Endothelial cell of umbilical vein (primary cell): Measurements from ENCODE around the gene CCDC171.

Experiments
- EZH2 ChIP-seq: IDR thresholded peaks from 2 replicates; pipeline ENCODE4 v1.6.1; 2012; ENCODE audit warnings: borderline replicate concordance, low read depth, mild to moderate bottlenecking, moderate library complexity, low read length, inconsistent platforms; ENCODE audit not compliant: severe bottlenecking
- JUN ChIP-seq: IDR thresholded peaks from 2 replicates; pipeline ENCODE4 v1.6.1; 2011; ENCODE audit warnings: borderline replicate concordance, low read depth; ENCODE audit not compliant: insufficient read length, insufficient read depth
- MYC ChIP-seq: IDR thresholded peaks from one replicate; pipeline ENCODE4 v1.6.1; 2011; ENCODE audit warnings: mild to moderate bottlenecking, low read depth, low read length
- POLR2A ChIP-seq: IDR thresholded peaks from 2 replicates; pipeline ENCODE4 v1.6.1; 2012; ENCODE audit warnings: low read depth, mild to moderate bottlenecking, control low read depth, low read length
- POLR2AphosphoS5 ChIP-seq: IDR thresholded peaks from 2 replicates; pipeline ENCODE4 v1.6.1; 2012; ENCODE audit warnings: low read depth, mild to moderate bottlenecking, control low read depth, low read length, moderate library complexity; ENCODE audit not compliant: insufficient read depth
- TF ChIP-seq, protein P1 (sequence below), 2 donors: IDR thresholded peaks; 1 replicate in 1 of 2; 2 replicates in 1 of 2; pipeline ENCODE4 v1.5.1; 2011; ENCODE audit warnings: low read length in 2 of 2, mild to moderate bottlenecking in 2 of 2, moderate library complexity in 2 of 2, control low read depth in 1 of 2, inconsistent platforms in 1 of 2, low read depth in 1 of 2; ENCODE audit not compliant: insufficient read depth in 1 of 2; ENCODE audit errors: extremely low read depth in 1 of 2
- TF ChIP-seq, protein P2 (sequence below): IDR thresholded peaks from 2 replicates; pipeline ENCODE4 v1.6.1; 2011; ENCODE audit not compliant: insufficient read depth, insufficient read length

DNA sequence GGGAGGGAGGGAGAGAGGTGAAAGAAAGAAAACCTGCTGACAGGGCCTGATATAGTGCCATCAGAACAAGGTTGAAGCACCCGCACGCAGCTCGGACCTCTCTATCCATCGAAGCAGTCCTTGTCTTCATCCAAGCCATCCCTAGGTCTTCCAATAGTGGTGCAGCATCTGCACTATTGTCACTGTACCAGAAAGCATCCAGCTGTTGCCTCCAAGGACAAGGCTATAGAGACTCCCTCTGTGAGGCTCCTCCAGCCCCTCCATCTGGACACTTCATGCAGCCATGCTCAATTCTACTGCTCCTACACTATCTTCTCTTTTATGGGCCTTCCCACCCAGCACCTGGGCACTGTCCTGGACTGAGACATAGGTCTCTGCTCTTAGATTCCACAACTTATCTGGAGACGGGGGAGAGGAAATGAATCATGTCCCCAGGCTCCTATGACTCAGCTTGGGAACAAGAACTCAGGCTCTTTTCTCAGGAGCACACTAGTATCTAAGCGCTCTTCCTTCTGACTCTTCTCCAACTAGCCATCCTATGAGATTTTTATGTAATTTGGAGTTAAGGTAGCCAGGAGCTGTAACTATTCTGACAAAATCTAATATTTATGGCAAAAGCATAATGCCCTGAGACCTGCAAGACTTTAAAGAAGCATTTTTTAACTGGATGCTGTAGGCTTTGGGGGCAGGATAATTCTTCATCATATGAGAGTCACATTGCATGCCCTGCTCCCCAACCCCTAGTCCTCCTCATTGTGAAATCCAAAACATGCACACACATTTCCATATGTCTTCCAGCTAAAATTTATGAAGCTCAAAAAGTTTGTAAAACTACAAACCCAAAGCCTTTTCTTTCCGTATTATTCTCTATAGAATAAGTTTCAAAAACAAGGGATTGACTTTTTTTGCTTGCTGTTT, 446.8 kb downstream of the CCDC171 start:
- TF ChIP-seq, protein P1, sequence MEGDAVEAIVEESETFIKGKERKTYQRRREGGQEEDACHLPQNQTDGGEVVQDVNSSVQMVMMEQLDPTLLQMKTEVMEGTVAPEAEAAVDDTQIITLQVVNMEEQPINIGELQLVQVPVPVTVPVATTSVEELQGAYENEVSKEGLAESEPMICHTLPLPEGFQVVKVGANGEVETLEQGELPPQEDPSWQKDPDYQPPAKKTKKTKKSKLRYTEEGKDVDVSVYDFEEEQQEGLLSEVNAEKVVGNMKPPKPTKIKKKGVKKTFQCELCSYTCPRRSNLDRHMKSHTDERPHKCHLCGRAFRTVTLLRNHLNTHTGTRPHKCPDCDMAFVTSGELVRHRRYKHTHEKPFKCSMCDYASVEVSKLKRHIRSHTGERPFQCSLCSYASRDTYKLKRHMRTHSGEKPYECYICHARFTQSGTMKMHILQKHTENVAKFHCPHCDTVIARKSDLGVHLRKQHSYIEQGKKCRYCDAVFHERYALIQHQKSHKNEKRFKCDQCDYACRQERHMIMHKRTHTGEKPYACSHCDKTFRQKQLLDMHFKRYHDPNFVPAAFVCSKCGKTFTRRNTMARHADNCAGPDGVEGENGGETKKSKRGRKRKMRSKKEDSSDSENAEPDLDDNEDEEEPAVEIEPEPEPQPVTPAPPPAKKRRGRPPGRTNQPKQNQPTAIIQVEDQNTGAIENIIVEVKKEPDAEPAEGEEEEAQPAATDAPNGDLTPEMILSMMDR (IDR thresholded peaks at IDR 0.05; ENCODE audit: extremely low read depth in 1 of 2, insufficient read depth in 1 of 2, low read depth in 1 of 2, low read length in 2 of 2): no peak
- TF ChIP-seq POLR2A (no peak), POLR2AphosphoS5 (no peak), EZH2 (no peak), MYC (no peak), JUN (peak; percentile 65)
- TF ChIP-seq, protein P2, sequence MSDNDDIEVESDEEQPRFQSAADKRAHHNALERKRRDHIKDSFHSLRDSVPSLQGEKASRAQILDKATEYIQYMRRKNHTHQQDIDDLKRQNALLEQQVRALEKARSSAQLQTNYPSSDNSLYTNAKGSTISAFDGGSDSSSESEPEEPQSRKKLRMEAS: no peak
